PC-9 (cell line): ENCODE results near the gene GABRR3.

Experiments used
- EZH2 ChIP-seq: fragments of 200-600 bp; sonication (generic); IDR thresholded peaks from 2 replicates; pipeline ENCODE4 v1.8.0; 2017; ENCODE audit warnings: antibody characterized with exemption, low read depth
- TF ChIP-seq, protein P1 (sequence below): fragments of 200-600 bp; sonication (generic); conservative IDR thresholded peaks from 2 replicates; pipeline ENCODE4 v1.6.1; 2017; ENCODE audit warnings: mixed run types, antibody characterized with exemption, mild to moderate bottlenecking, moderate library complexity

DNA sequence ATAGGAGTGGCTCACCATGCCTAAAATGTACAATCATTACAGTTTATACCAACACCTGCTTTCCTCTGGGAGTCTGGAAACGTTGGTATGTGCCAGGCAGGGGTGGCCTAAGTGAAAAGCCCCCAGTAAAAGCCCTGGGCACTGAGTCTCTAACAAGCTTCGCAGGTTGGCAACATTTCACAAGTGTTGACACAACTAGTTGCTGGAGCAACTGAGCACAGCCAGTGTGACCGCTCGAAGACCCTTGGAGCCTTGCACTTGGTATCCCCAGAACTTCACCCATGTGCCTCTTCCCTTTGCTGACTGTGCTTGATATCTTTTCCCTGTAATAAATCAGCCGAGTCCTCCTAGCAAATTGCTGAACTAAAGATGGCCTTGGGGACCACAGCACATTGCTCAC, 65.6 kb downstream of the GABRR3 start:
- TF ChIP-seq, protein P1, sequence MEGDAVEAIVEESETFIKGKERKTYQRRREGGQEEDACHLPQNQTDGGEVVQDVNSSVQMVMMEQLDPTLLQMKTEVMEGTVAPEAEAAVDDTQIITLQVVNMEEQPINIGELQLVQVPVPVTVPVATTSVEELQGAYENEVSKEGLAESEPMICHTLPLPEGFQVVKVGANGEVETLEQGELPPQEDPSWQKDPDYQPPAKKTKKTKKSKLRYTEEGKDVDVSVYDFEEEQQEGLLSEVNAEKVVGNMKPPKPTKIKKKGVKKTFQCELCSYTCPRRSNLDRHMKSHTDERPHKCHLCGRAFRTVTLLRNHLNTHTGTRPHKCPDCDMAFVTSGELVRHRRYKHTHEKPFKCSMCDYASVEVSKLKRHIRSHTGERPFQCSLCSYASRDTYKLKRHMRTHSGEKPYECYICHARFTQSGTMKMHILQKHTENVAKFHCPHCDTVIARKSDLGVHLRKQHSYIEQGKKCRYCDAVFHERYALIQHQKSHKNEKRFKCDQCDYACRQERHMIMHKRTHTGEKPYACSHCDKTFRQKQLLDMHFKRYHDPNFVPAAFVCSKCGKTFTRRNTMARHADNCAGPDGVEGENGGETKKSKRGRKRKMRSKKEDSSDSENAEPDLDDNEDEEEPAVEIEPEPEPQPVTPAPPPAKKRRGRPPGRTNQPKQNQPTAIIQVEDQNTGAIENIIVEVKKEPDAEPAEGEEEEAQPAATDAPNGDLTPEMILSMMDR: no peak
- TF ChIP-seq EZH2: no peak
